Activated CD4-positive, alpha-beta T cell treated with anti-CD3 and anti-CD28 coated beads, Interleukin-10, Interleukin-2, amounts not matched to agents 100 ng/mL and 50 ng/mL, durations not matched to agents 16 hours and 8 hours (primary cell): Measurements from ENCODE around the gene SYNM.

Source experiments
- DNase-seq: peaks from one replicate; pipeline ENCODE4 v3.0.0-alpha.2; 2020

Gene SYNM

GRCh38 chr15:99123713-99124451, 19.0 kb downstream of the SYNM start:
- no peak for DNase-seq

- no peak for DNase-seq
Observed at GRCh38 chr15:99124641-99125040, 19.8 kb downstream of the SYNM start.

- DNase-seq, result no peak
Observed at GRCh38 chr15:99125061-99125891, 20.4 kb downstream of the SYNM start.

- DNase-seq, result no peak
Observed at GRCh38 chr15:99126131-99126588, 21.3 kb downstream of the SYNM start.

GRCh38 chr15:99126930-99127329, 22.1 kb downstream of the SYNM start:
- no peak for DNase-seq

- DNase-seq, result no peak
Observed at GRCh38 chr15:99127773-99128172, 22.9 kb downstream of the SYNM start.

GRCh38 chr15:99128411-99128810, 23.5 kb downstream of the SYNM start:
- DNase-seq, result no peak

GRCh38 chr15:99129644-99130043, 24.8 kb downstream of the SYNM start:
- no peak for DNase-seq

GRCh38 chr15:99130314-99130713, 25.4 kb downstream of the SYNM start:
- DNase-seq, result no peak

- no peak for DNase-seq
Observed at GRCh38 chr15:99130765-99131440, 26.0 kb downstream of the SYNM start.

GRCh38 chr15:99131441-99132023, 26.7 kb downstream of the SYNM start:
- no peak for DNase-seq

GRCh38 chr15:99132122-99132521, 27.2 kb downstream of the SYNM start:
- no peak for DNase-seq

GRCh38 chr15:99132634-99133287, 27.9 kb downstream of the SYNM start:
- no peak for DNase-seq

GRCh38 chr15:99134317-99134821, 29.5 kb downstream of the SYNM start:
- no peak for DNase-seq

GRCh38 chr15:99135194-99135593, 30.3 kb downstream of the SYNM start:
- peak; percentile 49 for DNase-seq

- no peak for DNase-seq
Observed at GRCh38 chr15:99137111-99137546, 32.2 kb downstream of the SYNM start.

- no peak for DNase-seq
Observed at GRCh38 chr15:99137877-99138276, 33.0 kb downstream of the SYNM start.

- DNase-seq, result no peak
Observed at GRCh38 chr15:99138491-99138982, 33.7 kb downstream of the SYNM start.

GRCh38 chr15:99139276-99139675, 34.4 kb downstream of the SYNM start:
- no peak for DNase-seq

- no peak for DNase-seq
Observed at GRCh38 chr15:99140590-99140989, 35.7 kb downstream of the SYNM start.

GRCh38 chr15:99141943-99142342, 37.1 kb downstream of the SYNM start:
- no peak for DNase-seq

GRCh38 chr15:99142562-99142961, 37.7 kb downstream of the SYNM start:
- no peak for DNase-seq
